ENCODE measurements around the gene SETMAR.
A peak's percentile ranks its signal among the peaks of the same experiment; 100 is the strongest.
"Not testable (repeated sequence)": the region's sequence is repeated elsewhere in the genome, so short reads cannot be mapped to it uniquely, and the experiment has no call there.

The SETMAR gene

DNA sequence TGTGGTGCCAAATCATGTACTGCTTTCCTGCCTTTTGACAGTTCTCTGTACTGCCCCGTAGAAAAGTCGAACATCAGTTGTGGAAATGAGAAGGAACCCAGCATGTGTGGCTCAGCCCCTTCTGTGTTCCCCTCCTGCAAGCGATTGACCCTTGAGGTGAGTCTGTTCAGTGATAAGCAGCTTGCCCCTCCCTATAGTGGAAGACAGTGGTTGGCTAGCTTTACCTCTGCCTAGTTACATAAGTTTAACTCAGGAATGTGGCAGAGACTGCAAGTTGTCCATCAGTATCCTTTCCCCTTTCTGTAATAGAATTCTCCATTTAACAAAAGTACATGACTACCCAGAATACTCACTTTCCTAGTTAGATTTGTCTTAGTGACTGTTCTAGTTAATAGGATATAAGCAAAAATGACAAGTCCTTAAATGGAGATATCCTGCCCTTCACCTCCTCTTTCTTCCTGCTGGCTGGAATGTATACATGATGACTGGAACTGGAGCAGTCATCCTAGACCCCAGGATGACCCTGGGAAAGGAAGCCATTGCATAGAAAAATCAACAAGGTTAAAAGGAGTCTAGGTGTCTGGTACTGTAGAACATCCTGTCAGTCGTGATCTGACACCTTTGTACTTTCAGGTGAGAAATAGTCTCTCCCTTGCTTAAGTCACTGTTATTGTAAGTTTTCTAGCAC is 10.6 kb downstream of the SETMAR start:
- DNase-seq (ENCODE audit: low read depth) = no peak

DNA sequence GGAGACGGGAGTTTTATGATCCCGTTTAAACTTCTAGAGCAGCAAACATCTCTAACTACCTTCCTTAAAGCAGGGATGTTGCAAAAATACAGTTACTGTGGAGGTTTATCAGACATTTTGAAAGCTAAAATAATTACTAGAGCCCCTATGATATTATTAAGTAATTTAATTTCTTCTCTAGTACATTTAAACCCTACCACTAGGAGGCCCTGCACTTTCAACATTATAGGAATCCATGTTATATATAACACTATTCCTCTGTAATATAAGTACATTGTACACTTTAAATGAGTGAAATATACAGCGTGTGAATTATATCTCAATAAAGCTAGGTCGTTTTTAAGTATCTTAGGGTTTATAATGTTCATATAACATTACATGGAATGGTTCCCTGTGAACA is 11.5 kb downstream of the SETMAR start:
- no peak for DNase-seq (ENCODE audit: low read depth)

DNA sequence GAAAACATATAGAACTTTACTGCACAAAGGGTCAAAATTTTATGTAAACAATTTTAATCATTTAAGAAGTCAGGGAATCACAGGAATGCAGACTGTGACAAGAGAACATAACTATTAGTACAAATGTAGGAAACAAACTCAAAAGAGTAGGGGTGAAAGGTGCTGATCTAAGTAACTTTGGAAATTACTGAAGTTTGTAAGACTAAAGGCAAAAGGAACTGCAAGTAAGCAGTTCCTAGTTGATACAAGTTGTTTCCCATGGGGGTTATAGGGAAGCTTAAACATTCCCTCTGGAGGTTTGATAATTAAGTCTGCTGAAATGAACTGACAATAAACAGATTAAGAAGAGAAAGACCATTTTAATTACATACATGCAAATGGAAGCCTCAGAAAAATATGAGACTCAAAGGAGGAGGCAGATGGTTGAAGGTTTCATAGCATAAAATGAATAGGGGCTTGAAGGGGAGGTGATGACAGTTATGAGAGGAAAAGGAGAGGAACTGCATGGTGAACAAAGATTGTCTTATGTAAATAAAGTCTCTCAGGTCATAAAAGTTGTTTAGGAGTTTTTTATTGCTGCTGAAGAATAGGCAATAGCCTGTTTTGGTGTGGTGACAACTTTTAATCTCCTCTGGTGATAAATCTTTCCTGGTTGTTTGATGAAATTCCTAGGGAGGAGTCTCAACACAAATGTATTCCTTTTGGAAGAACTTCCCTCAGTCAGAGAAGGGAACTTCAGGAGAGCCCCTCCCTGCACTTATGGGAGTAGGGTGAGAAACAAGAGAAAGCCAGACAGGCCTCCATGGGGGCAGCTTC is 17.1 kb downstream of the SETMAR start:
- DNase-seq (ENCODE audit: low read depth) = no peak

DNA sequence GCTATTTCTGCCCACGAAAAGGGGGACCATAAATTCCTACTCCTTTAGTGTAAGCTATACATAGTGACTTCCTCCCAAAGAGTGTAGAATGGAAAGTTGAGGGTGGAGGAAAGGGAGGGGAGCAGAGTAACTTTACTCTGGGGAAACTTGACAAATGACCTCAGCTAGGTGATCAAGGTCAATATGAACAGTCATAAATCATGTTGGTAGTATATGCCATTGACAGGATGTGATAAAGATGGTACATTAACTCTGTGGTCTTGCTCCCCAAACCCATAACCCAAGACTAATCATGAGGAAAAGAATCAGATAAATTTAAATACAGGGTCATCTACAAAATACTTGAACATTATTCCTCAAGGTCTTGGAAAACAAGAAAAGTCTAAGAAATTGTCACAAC is 18.6 kb downstream of the SETMAR start:
- no peak for DNase-seq (ENCODE audit: low read depth)

DNA sequence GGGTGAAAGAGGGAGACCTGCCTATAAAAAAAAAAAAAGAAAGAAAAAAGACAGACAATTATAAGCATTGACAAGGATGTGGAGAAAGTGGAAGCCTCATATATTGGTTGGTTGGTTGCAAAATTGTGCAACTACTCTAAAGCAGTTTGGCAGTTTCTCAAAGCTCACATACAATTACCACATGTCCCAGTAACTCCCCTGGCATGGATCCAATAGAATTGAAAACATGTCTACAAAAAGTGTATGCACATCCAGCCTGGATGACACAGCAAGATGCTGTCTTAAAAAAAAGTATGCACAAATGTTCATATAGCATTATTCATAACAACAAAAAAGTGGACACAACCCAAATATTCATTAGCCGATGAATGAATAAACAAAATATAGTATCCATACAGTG is 19.5 kb downstream of the SETMAR start:
- DNase-seq (ENCODE audit: low read depth) = peak; percentile 49

DNA sequence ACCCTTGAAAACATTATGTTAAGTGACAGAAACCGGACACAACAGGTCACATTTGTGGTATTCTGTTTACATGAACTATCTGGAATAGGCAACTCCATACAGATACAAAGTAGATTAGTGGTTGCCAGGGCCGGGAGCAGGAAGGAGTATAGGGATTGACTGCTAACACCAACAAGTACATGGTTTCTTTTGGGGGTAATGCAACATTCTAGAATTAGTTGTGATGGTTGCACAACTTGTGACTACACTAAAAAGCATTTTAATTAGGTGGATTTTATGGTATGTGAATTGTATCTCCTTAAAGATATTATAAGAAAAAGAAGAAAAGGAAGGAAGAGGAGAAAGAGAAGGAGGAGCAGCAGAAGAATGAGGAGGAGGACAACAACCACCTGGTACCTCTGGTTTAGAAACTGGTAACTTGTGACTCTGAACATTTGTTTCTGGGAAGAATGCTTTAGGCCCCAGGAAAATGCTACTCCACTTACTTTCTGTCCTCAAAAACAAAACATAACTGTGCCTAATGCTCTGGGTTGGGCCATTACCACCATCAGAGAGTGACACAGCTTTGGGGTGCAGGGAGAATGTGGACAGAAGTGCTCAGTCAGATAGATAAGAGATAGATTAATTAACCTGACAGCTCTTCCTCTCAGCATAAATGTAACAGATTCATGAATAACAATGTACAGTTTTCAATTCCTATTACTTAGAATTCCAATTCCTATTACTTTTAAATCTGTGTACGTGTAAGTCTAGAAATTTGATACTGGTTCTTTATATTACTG is 20.3 kb downstream of the SETMAR start:
- DNase-seq (ENCODE audit: low read depth) = no peak

DNA sequence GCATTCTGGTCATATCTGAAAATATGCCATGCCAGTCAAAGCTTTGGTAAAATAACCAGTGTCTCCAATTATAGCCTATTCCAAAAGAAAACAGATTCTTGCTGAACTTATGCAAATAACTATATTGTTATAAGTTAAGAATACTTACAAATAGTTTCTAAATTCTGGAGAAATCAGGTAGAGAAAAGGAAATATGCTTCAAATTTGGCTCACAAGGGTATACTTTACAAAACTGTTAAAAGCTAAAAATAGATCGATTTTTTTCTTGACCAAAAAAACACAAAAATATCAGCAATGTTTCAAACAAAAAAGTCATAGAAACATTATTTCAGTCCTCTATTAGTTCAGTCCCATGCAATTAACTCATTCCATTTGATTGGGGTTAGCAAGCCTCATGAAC is 23.7 kb downstream of the SETMAR start:
- DNase-seq (ENCODE audit: low read depth) = no peak

DNA sequence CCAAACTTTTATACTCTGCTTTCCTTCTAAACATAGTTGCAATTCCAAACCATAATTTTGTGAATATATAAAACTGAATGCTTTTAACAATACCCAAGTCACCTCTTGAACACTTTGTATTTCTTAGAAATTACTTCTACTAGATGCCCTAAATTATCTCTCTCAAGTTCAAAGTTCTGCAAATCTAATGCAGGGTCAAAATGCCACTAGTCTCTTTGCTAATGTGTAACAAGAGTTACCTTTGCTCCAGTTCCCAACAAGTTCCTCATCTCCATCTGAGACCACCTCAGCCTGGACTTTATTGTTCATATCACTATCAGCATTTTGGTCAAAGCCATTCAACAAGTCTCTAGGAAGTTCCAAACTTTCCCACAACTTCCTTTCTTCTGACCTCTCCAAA is 26.6 kb downstream of the SETMAR start:
- not testable (repeated sequence) for DNase-seq (ENCODE audit: low read depth)

DNA sequence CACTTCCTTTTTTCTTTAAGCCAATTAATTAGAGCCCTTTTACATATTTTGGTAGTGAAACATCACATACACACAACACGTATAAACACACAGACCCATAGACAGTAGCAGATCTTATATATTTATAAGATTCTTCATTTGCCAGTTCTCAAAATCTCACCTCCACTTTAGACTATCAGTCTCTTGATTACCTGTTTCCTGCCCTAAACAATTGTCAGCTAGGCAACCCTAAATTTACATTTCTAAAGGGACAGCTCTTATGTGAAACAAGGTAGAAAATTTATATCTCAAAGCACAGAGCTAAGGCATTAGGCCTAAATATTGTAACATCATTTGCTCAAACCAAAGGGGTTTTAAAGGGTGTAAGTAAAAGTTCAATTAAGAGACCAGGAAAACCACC is 28.9 kb downstream of the SETMAR start:
- DNase-seq (ENCODE audit: low read depth) = no peak

DNA sequence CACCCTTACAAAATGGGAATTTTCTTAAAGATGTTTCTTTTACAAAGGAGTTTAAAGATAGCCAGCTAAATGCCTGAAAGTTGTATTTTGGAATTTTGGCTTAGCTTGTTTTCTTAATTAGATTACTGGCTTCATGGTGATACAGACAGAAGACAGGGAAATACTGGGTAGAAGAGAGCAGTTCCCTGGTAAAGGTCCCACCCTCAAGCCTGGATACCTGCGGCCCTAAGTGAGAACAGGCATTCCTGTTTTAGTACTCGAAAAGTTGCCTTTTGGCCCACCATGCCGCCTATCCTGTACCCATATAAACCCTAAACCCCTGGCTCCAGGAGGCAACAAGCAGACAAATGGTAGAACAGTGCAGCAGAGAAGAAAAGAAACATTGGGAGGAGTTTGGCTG is 29.4 kb downstream of the SETMAR start:
- DNase-seq (ENCODE audit: low read depth) = no peak

DNA sequence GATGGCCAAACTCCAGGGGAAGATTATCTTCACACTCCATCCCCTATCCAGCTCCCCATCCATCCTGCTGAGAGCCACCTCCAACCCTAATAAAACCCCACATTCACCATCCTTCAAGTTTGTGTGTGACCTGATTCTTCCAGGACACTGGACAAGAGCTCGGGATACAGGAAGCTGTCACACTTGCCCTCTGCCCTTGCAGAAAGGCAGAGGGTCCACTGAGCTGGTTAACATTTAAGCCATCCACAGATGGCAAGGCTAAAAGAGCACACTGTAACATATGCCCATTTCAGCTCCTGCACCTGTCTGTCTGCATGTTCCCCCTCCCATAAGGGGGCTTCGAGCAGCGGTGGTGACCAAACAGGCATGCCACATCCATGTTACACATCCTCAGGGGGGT is 29.8 kb downstream of the SETMAR start:
- DNase-seq (ENCODE audit: low read depth) = no peak

DNA sequence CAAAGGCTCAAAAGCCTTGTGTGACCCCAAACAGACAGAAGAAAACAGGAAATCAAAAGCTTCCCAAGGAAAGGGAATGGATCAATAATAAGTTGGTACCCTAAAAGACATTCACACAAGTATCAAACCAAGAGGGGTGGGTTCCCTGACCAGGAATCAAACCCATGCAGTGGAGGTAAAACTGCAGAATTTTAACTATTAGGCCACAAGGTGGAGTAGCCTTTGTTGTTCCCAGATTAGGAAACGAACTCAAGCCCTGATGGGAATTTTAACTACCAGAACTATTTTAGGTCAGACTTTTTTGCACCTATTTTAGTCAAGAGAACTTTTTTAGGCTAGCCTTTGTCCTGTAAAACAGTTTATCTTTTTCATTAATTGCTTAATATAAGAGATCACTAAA is 31.4 kb downstream of the SETMAR start:
- no peak for DNase-seq (ENCODE audit: low read depth)

DNA sequence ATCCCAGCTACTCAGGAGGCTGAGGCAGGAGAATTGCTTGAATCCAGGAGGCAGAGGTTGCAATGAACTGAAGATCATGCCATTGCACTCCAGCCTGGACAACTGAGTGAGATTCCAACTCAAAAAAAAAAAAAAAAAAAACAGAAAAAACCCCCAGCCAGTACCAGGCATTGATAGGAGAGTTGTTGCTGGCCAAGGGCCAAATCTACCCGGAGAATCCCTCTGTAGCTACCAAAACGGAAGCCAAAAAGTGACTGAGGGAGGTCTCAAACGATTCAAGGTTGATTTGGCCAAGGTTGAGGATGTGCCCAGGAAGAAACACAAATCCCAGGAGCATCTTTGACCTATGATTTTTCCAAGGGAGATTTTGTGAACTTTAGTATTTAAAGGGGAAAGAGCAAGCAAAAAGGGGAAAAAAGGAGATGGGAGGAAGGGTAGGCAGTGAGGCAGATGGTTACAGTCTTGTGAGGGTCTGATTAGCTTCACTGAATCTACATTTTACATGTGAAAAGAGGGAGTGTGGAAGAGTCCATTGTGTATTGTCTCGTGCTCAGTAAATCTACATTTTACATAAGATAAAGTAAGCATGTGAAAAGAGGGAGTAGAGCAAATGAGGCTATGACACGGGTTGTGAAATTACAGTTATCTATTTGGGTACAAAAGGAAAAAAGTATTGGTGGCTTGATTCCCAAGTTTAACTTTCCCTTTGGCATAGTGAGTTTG is 32.8 kb downstream of the SETMAR start:
- no peak for DNase-seq (ENCODE audit: low read depth)

DNA sequence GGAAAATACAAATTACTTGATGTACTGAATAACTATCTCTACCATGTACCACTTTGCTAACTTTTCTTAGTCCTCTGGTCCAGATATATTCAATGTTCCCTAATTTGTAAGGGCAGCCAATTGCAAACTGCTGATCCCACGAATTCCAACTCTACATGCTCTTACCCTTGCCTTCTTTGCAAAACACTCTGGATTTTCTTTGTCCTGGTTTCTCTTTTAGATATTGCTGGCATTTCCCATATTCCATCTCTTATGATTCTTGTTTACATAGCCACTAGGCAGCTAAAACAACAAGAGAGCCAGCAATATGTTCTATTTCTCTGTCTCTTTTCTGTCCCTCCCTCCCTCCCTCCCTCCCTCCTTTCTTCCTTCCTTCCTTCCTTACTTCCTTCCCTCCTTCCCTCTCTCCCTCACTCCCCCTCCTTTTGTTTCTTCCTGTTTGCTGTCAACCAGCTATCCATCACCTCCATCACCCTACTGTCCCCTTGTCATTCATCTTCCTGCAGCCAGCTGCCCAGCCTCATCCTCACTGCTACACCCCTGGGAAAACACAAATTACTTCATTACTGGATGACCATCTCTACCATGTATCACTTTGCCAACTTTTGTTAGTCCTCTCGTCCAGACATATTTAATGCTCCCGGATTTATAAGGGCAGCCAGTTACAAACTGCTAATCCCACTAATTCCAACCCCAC is 33.8 kb downstream of the SETMAR start:
- DNase-seq (ENCODE audit: low read depth) = no peak

DNA sequence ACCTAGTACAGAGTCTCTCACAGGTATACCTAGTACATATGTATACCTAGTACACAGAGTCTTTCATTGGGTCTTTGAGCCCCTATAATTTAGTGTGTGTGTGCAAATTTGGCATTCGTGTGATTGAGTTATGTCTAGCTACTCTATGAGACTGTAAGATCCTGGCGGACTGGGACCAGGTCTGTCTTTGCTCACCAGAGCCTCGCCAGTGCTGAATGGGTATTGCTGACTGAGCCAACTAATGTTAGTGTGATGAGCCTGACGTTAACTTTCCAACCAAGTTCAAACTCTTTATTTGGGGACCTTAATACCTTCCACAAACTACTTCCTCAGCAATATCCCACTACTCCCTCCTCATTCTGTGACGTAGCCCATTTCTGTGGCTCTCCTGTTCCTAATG is 35.6 kb downstream of the SETMAR start:
- DNase-seq (ENCODE audit: low read depth) = no peak

DNA sequence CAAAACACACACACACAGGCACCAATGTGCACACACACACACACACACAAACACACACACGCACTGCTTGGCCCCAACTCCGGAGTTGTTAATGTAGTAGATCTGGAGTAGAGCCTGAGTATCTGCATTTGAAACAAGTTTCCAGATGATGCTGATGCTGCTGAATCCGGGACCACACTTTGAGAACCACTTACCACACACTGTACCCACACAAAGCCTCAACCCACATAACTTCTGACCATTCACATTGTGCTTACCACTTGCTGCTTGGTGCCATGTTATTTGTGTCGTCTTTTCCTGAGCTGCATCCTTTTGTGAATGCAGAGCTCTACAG is 36.9 kb downstream of the SETMAR start:
- no peak for DNase-seq (ENCODE audit: low read depth)

DNA sequence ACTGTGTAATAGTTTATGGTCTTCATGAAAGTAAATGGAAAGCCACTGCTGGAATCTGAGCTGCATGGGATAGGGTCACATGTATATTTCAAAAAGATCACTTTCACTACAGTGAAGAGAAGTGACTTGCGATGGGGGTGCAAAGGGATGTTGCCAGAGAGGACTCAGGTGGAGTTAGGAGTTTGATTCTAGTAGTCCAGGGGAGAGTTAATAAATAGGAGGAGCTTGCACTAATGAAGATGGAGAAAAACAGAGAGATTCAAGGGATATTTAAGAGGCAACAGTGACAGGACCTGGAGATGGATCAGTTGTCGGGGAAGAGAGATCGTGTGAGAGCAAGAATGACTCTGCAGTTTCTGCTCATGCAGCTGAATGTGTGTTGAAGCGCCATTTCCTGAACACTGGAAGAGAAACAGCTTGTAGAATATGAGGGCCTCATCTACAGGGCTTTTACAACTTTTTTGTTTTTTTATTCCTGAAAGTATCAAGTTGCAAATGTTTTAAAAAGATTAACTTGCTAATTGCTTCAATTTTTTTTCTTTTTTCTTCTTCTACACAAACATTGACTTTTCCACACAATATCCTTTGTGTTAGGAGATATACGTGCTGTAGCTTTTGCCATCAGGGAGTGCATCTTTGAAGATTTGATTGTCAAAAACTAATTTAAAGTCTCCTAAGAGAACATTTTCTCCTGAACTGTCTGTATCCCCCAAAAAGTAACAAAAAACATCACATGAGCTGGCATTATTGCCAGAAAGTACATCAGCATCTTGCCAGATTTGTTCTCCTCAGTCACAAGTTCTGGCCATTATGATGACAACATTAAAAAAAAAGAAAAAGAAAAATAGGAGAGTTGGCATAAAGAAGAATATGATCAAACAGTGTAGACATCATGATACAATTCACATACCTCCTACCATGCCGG is 37.5 kb downstream of the SETMAR start:
- no peak for DNase-seq (ENCODE audit: low read depth)

DNA sequence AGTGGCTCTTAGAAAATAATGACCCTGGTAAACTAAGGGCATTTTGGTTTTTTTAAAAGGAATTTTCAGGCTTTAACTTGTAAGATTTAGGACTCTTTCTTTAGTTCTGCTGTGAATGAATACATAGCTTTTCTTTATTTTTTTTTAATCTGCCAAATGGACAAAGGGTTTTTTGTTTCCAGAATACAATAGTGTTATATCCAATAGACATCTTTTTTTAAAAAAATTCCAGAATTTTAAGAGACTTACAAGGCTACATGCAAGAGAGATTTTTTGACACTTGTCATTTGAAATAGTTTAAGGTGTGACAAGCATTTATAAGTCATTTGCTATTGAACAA is 38.1 kb downstream of the SETMAR start:
- DNase-seq (ENCODE audit: low read depth) = no peak

DNA sequence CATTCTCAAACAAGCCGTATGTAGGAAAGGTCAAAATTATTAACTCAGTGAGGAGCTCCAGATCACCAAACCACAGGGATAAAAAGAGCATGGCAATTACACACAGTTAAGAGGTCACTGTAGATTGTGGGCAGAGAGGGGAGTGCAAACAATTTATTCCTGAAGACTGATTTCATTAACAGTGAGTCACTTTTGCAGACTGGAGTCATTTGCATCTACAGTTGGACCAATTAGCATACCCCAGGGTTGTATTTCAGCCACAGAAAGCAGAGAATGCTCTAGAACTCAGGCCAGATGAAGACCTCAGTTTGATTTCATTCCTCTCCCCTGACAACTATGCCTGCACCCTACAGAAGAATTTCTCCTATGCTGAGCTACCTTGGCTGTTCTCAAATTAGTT is 40.1 kb downstream of the SETMAR start:
- DNase-seq (ENCODE audit: low read depth) = no peak

DNA sequence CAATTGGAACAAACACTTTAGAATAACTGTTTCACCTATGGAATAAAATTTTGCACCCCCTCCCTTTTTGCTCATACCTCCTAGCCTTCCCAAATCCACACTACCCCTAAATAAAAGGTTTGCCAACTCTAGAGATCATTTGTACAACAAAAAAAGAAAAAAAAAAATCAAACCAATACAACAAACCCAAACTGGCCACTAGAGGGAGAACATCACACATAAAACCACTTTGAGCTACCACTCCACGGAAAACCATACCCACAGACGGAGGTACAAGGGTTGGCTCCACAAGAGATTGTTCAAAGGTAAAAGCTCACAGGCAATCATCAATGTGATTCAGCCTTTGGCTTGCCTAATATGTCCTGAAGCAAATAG is 47.6 kb downstream of the SETMAR start:
- peak; percentile 31 for DNase-seq (ENCODE audit: low read depth)

Data from non-pigmented ciliary epithelial cell (primary cell).